BLaER1 treated with 17β-estradiol and CSF1 and Interleukin-3, amounts not matched to agents 10 nM and 100 nM (cell line): ENCODE data around the gene GRID1.
A peak's percentile ranks its signal among the peaks of the same experiment; 100 is the strongest.

Source experiments
- H3K27ac ChIP-seq, 11 experiments: shearing (Covaris generic); formaldehyde crosslinking; 2 replicates each; pipeline ENCODE4 v1.8.1; 2022
- H3K27me3 ChIP-seq, 11 experiments: shearing (Covaris generic); formaldehyde crosslinking; 2 replicates each; pipeline ENCODE4 v1.8.1; 2022
- H3K36me3 ChIP-seq, 11 experiments: shearing (Covaris generic); formaldehyde crosslinking; 2 replicates each; pipeline ENCODE4 v1.8.1; 2022
- H3K4me1 ChIP-seq, 10 experiments: shearing (Covaris generic); formaldehyde crosslinking; 2 replicates each; pipeline ENCODE4 v1.8.1; 2022
- H3K4me2 ChIP-seq, 11 experiments: shearing (Covaris generic); formaldehyde crosslinking; 2 replicates each; pipeline ENCODE4 v1.8.1; 2022
- H3K4me3 ChIP-seq, 10 experiments: shearing (Covaris generic); formaldehyde crosslinking; 2 replicates each; pipeline ENCODE4 v1.8.1; 2022
- H3K9ac ChIP-seq, 11 experiments: shearing (Covaris generic); formaldehyde crosslinking; 2 replicates each; pipeline ENCODE4 v1.8.1; 2022
- H3K9me3 ChIP-seq, 11 experiments: shearing (Covaris generic); formaldehyde crosslinking; replicated peaks in 1 of 11; 2 replicates each; pipeline ENCODE4 v1.8.1; 2022
- H4K20me1 ChIP-seq, 11 experiments: shearing (Covaris generic); formaldehyde crosslinking; 2 replicates each; pipeline ENCODE4 v1.8.1; 2022
- Cebpa-rat ChIP-seq, 11 experiments: shearing (Covaris generic); IDR thresholded peaks; 2 replicates each; pipeline ENCODE4 v1.8.1; 2022

The GRID1 gene

DNA sequence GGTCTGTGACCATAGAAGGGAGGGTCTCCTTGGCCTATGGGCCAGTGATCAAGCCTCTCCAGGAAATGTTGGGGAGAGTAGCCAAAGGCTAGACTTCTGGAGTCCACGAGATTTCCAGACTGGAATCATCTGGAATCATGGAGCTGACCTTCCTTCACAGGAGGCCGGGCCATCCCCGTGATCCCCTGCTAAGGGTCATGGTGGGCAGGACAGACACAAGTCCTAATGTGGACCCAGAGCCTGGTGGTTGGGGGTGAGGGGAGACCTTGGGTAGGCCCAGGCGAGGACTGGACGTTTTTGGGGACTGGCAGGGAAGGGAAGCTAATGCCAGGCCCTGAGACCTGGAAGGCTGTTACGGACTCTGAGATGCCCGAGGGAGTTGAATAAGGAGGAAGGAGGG is 9.8 kb upstream of the GRID1 start:
- H3K4me3 ChIP-seq, result no peak overlapping the region
- H3K27me3 ChIP-seq, result peaks cover 0 to 12% (median 0%) of the 10 kb centered on the region in 11 experiments; a peak in 5 of 22 replicates
- H3K9me3 ChIP-seq, result no peaks in the 10 kb centered on the region
- H4K20me1 ChIP-seq, result peaks cover 0 to 8% (median 0%) of the 10 kb centered on the region in 11 experiments; a peak in 2 of 22 replicates
- peaks cover 0 to 36% (median 18%) of the 10 kb centered on the region in 10 experiments; a peak in 12 of 20 replicates for H3K4me1 ChIP-seq
- H3K27ac ChIP-seq, result no peak overlapping the region
- no peaks in the 10 kb centered on the region for H3K36me3 ChIP-seq
- H3K4me2 ChIP-seq, result peak overlapping the region in 8 of 11 experiments; percentile 67 to 90 (median 86); a peak in 10 of 22 replicates
- H3K9ac ChIP-seq, result no peak overlapping the region; a peak in 1 of 22 replicates
- TF ChIP-seq Cebpa-rat (IDR thresholded peaks at IDR 0.05), result no peak

DNA sequence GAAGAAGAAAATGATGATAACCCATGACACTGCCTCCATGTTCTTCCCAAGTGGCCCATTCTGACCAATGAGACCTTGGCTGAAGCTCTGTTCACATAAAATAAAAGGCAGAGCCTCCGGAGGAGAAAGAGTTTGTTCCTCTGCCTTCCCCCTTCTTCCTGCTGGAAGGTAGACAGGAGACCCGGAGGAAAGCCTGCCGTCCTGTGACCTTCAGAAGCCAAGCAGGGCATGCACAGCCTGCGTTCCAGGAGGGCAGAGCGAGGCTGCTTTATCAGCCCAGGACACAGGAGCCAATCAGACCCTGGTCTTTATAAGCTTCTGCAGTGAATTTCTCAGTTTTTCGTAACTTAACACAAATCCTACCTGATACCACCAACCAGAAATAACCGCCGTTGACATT is 8.6 kb upstream of the GRID1 start:
- H3K4me3 ChIP-seq, result no peak overlapping the region
- no peaks in the 10 kb centered on the region for H3K36me3 ChIP-seq
- no peak overlapping the region for H3K9ac ChIP-seq
- peaks cover 0 to 36% (median 18%) of the 10 kb centered on the region in 10 experiments; a peak in 12 of 20 replicates for H3K4me1 ChIP-seq
- peaks cover 0 to 18% (median 5%) of the 10 kb centered on the region in 11 experiments; a peak in 16 of 22 replicates for H3K27me3 ChIP-seq
- H4K20me1 ChIP-seq, result peaks cover 0 to 8% (median 0%) of the 10 kb centered on the region in 11 experiments; a peak in 2 of 22 replicates
- no peaks in the 10 kb centered on the region for H3K9me3 ChIP-seq
- no peak overlapping the region for H3K27ac ChIP-seq
- no peak for TF ChIP-seq Cebpa-rat (IDR thresholded peaks at IDR 0.05)
- no peak overlapping the region for H3K4me2 ChIP-seq

DNA sequence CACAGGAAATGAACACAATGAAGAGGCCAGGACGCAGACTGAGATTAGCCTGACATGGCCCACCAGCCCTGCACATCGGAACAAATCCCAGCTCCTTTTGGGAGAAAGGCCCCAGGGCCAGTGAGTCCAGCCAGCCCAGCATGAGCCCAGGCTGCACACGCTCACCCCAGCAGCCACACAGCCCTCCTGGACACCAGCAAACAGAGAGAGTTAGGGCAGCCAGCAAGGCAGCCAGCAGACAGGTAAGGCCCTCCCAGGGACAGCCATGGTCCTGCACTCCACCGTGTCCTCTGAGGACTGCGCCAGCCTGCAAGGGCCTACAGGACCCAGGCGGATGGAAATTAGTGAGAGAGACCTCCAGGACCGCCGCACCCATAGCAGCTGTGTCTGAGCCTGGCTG is 8.1 kb upstream of the GRID1 start:
- H3K4me3 ChIP-seq, result no peak overlapping the region
- no peaks in the 10 kb centered on the region for H3K36me3 ChIP-seq
- H3K9me3 ChIP-seq, result no peaks in the 10 kb centered on the region
- H3K27me3 ChIP-seq, result peaks cover 0 to 22% (median 11%) of the 10 kb centered on the region in 11 experiments; a peak in 19 of 22 replicates
- TF ChIP-seq Cebpa-rat (IDR thresholded peaks at IDR 0.05), result no peak
- peaks cover 0 to 8% (median 0%) of the 10 kb centered on the region in 11 experiments; a peak in 2 of 22 replicates for H4K20me1 ChIP-seq
- peak overlapping the region in 4 of 11 experiments; percentile 6 to 37 (median 29); a peak in 6 of 22 replicates for H3K4me2 ChIP-seq
- no peak overlapping the region for H3K27ac ChIP-seq
- peaks cover 0 to 36% (median 18%) of the 10 kb centered on the region in 10 experiments; a peak in 12 of 20 replicates for H3K4me1 ChIP-seq
- H3K9ac ChIP-seq, result no peak overlapping the region

DNA sequence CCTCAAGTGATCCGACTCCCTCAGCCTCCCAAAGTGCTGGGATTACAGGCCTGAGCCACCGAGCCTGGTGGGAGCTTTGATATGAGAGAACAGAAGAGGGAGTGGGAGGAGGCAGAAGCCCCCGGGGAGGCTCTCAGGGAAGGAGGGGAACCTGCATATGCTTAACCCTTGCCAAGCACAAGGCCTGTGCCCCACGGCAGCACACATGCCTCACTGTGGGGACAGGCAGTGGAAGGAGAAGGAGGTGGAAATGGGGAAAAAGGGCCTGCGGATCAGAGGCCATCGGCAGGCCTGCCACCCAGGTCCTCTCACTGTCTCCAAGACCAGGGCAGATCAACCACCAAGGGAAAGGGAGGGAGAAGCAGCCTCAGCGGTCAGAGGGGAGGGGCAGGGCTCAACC is 7.2 kb upstream of the GRID1 start:
- peak overlapping the region in 6 of 11 experiments; percentile 6 to 43 (median 34); a peak in 7 of 22 replicates for H3K4me2 ChIP-seq
- H3K4me3 ChIP-seq, result no peak overlapping the region
- peaks cover 5 to 30% (median 19%) of the 10 kb centered on the region in 11 experiments for H3K27me3 ChIP-seq
- no peak overlapping the region for H3K27ac ChIP-seq
- no peaks in the 10 kb centered on the region for H3K36me3 ChIP-seq
- peaks cover 0 to 12% (median 0%) of the 10 kb centered on the region in 11 experiments; a peak in 2 of 22 replicates for H4K20me1 ChIP-seq
- H3K4me1 ChIP-seq, result peaks cover 0 to 36% (median 18%) of the 10 kb centered on the region in 10 experiments; a peak in 12 of 20 replicates
- no peaks in the 10 kb centered on the region for H3K9me3 ChIP-seq
- TF ChIP-seq Cebpa-rat (IDR thresholded peaks at IDR 0.05), result no peak
- 0 out of 22 replicates have a peak overlapping the region, but pooled peaks of 1 of the 11 experiments have one; percentile 15 for H3K9ac ChIP-seq

DNA sequence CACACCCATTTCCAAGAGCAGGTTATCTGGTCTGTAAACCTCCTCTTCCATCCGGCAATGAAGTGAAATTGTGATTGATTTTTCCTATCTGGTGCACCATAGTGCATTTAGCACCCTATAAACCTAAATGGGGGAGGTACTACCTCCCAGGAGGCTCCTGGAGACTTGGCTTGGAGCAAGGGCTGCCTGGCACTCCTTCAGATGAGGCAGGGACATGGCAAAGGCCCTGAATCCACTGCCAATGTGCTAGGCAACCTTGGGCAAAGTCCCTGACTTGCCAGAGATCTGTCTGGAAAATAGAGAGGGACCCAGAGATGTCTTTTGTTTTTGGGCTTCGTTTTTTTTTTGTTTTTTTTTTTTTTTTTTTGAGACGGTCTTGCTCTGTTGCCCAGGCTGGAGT is 6.7 kb upstream of the GRID1 start:
- peaks cover 0 to 12% (median 0%) of the 10 kb centered on the region in 11 experiments; a peak in 2 of 22 replicates for H4K20me1 ChIP-seq
- TF ChIP-seq Cebpa-rat (IDR thresholded peaks at IDR 0.05), result no peak
- H3K4me3 ChIP-seq, result no peak overlapping the region
- no peaks in the 10 kb centered on the region for H3K36me3 ChIP-seq
- H3K9ac ChIP-seq, result no peak overlapping the region
- no peak overlapping the region for H3K27ac ChIP-seq
- no peaks in the 10 kb centered on the region for H3K9me3 ChIP-seq
- peaks cover 11 to 36% (median 25%) of the 10 kb centered on the region in 11 experiments for H3K27me3 ChIP-seq
- H3K4me1 ChIP-seq, result peaks cover 0 to 36% (median 18%) of the 10 kb centered on the region in 10 experiments; a peak in 12 of 20 replicates
- peak overlapping the region in 1 of 11 experiments; percentile 37; a peak in 1 of 22 replicates for H3K4me2 ChIP-seq

DNA sequence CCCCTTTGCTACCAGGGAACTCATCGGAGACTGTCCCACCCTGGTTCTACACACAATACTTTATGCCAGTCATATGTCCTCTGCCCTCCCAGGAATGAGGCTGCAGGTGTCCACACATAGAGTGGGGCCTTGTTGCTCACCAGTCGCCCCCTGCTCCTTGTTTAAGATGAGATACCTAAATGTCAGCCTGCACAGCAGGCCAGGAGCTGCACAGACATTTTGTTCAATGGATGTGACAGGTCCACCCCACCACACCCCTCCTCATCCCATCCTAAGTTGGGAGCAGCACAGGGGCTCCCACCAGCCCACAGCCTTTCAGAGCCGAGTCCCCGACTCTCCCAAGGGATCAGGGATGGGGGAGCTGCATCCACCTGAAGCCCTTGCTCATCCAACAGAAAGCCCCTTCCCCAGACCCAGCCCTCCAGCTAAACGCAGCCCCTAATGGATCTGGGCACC is 6.2 kb upstream of the GRID1 start:
- no peaks in the 10 kb centered on the region for H3K36me3 ChIP-seq
- no peaks in the 10 kb centered on the region for H3K9me3 ChIP-seq
- TF ChIP-seq Cebpa-rat (IDR thresholded peaks at IDR 0.05), result no peak
- no peak overlapping the region for H3K4me3 ChIP-seq
- peak overlapping the region in 1 of 11 experiments; percentile 51; a peak in 1 of 22 replicates for H3K4me2 ChIP-seq
- H4K20me1 ChIP-seq, result peaks cover 0 to 17% (median 3%) of the 10 kb centered on the region in 11 experiments; a peak in 6 of 22 replicates
- H3K9ac ChIP-seq, result no peak overlapping the region
- no peak overlapping the region for H3K27ac ChIP-seq
- H3K4me1 ChIP-seq, result peaks cover 0 to 40% (median 19%) of the 10 kb centered on the region in 10 experiments; a peak in 12 of 20 replicates
- peaks cover 15 to 40% (median 29%) of the 10 kb centered on the region in 11 experiments for H3K27me3 ChIP-seq

DNA sequence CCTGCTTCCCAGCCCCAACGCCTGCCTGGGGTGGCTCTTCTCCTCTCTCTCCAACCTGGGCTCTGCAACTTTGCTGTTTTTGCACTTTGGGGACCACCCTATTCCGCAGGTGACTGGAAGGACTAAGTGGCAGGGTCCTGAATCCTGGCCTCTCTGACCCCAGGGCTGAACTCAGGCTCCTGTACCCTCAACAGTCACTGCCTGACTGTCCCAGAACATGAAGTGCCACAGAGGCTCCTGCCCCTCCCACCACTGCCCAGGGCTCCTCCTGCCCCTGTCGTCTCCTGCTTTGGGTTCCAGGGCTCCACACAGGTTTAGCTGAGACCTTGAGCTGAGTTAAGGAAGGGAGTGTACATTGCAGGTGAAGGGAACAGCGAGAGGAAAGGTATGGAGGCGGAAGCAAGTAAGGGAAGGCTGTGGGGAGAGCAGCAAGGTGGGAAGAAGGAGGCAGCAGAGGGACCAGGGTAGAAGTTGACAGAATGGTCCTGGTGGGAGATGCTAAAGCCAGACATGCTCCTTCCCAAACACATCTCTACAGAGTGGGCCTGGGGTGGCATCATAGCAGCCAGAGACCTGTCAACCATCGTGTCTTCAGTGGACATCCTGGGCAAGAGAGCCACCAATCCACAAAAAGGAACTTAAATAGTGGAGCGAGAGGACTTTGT is 5.7 kb upstream of the GRID1 start:
- H3K9me3 ChIP-seq, result no peaks in the 10 kb centered on the region
- peak overlapping the region in 8 of 11 experiments; percentile 11 to 52 (median 34); a peak in 14 of 22 replicates for H3K4me2 ChIP-seq
- no peak overlapping the region for H3K27ac ChIP-seq
- no peak for TF ChIP-seq Cebpa-rat (IDR thresholded peaks at IDR 0.05)
- H3K36me3 ChIP-seq, result no peaks in the 10 kb centered on the region
- H4K20me1 ChIP-seq, result peaks cover 0 to 22% (median 6%) of the 10 kb centered on the region in 11 experiments; a peak in 9 of 22 replicates
- peaks cover 21 to 46% (median 35%) of the 10 kb centered on the region in 11 experiments for H3K27me3 ChIP-seq
- H3K4me3 ChIP-seq, result no peak overlapping the region
- no peak overlapping the region for H3K9ac ChIP-seq
- H3K4me1 ChIP-seq, result peaks cover 1 to 46% (median 24%) of the 10 kb centered on the region in 10 experiments; a peak in 18 of 20 replicates

DNA sequence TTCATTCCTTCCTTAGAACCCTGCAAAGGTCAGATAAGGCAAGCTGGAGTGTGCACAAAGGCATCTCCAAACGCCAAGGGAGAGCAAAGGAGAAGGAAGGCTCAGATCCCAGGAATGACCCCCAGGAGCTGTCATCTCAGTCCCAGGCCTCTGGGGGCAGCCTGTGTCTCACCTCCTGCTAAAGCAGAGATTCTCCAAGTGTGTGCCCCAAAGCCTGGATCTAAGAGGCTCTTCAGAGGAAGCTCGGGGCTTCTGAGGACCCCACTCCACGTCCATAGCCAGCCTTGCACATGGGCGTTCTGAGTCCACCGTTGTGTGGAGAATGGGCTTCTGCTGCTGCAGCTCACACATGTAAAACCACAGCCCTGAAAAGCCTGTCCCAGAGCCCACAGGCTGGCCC is 5.1 kb upstream of the GRID1 start:
- no peak overlapping the region for H3K4me3 ChIP-seq
- no peak overlapping the region for H3K9ac ChIP-seq
- no peak overlapping the region for H3K27ac ChIP-seq
- no peaks in the 10 kb centered on the region for H3K9me3 ChIP-seq
- peaks cover 6 to 45% (median 25%) of the 10 kb centered on the region in 10 experiments; a peak in 18 of 20 replicates for H3K4me1 ChIP-seq
- no peak for TF ChIP-seq Cebpa-rat (IDR thresholded peaks at IDR 0.05)
- H4K20me1 ChIP-seq, result peaks cover 0 to 24% (median 10%) of the 10 kb centered on the region in 11 experiments; a peak in 9 of 22 replicates
- H3K4me2 ChIP-seq, result peak overlapping the region in 8 of 11 experiments; percentile 11 to 52 (median 34); a peak in 14 of 22 replicates
- H3K27me3 ChIP-seq, result peaks cover 26 to 47% (median 40%) of the 10 kb centered on the region in 11 experiments
- no peaks in the 10 kb centered on the region for H3K36me3 ChIP-seq

DNA sequence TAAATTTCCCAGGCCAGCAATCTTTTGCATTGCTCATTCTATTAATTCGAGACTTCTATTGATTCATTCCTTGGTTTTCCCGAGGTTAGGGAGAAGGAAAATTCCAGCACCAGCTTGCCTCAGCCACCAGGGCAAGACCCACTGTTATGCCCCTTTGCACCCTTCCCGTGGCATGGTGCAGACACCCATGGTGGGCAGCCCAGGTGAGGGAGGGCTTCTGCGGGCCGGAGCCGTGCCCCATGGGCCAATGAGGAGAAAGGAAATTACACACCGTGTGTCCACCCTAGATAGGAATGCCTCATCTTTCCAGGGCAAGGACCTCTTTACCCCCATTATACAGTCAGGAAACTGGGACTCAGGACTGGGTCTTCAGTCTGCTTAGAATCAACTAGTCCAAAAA is 4.5 kb upstream of the GRID1 start:
- TF ChIP-seq Cebpa-rat (IDR thresholded peaks at IDR 0.05), result no peak
- Histone ChIP-seq H3K4me2 (no peak overlapping the region), H3K4me1 (peaks cover 6 to 45% (median 25%) of the 10 kb centered on the region in 10 experiments; a peak in 18 of 20 replicates), H3K9ac (no peak overlapping the region), H3K36me3 (no peaks in the 10 kb centered on the region), H3K9me3 (no peaks in the 10 kb centered on the region), H3K27ac (no peak overlapping the region), H4K20me1 (peaks cover 0 to 24% (median 11%) of the 10 kb centered on the region in 11 experiments; a peak in 13 of 22 replicates), H3K27me3 (peaks cover 32 to 52% (median 46%) of the 10 kb centered on the region in 11 experiments), H3K4me3 (no peak overlapping the region)
